SH-SY5Y (cell line): Measurements from ENCODE around the gene ICE2.

Experiments used
- GATA2 ChIP-seq: IDR thresholded peaks from 2 replicates; pipeline ENCODE4 v1.6.1; 2011; ENCODE audit warnings: mild to moderate bottlenecking, low read depth, low read length
- GATA3 ChIP-seq: IDR thresholded peaks from 2 replicates; pipeline ENCODE4 v1.6.1; 2011; ENCODE audit warnings: low read depth, mild to moderate bottlenecking, low read length, moderate library complexity

- no peak for TF ChIP-seq GATA3
- TF ChIP-seq GATA2: no peak
These were observed 8.9 kb downstream of the ICE2 start for GRCh38 chr15:60469893-60470641.
